PC-3 (cell line): Measurements from ENCODE around the gene ZFHX3.

Experiments
- EZH2 ChIP-seq: fragments of 300-600 bp; sonication (generic); IDR thresholded peaks from one replicate; pipeline ENCODE4 v1.6.1; 2017; ENCODE audit warnings: antibody characterized with exemption, mild to moderate bottlenecking, low read length; ENCODE audit not compliant: unreplicated experiment
- EZH2phosphoT487 ChIP-seq: fragments of 300-600 bp; sonication (generic); IDR thresholded peaks from 2 replicates; pipeline ENCODE4 v1.6.1; 2018; ENCODE audit warnings: mild to moderate bottlenecking, antibody characterized with exemption, low read length, borderline replicate concordance
- TF ChIP-seq, protein P1 (sequence below): fragments of 300-600 bp; sonication (generic); conservative IDR thresholded peaks from 2 replicates; pipeline ENCODE4 v1.5.1; 2017; ENCODE audit warnings: antibody characterized with exemption, low read depth, mild to moderate bottlenecking, low read length

DNA sequence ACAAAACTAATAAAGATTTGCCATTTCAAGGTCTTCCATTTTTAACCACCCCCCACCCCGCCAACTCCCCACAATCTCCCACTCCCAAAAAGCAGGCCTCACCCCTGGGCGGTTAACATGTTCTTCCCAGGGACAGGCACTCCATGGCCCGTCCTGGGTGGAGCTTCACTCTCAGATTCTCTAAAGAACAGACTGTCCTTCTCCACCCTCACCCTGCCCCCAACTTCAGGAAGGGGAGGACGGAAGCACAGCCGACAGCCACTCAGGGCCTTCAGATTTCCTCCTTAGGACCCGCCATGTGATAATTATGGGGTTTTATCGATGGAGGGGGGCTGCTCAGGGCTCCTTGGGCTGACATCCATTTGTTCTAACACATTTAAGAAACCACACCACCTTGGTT is 61.9 kb downstream of the ZFHX3 start:
- TF ChIP-seq EZH2 (no peak), EZH2phosphoT487 (no peak)
- TF ChIP-seq, protein P1, sequence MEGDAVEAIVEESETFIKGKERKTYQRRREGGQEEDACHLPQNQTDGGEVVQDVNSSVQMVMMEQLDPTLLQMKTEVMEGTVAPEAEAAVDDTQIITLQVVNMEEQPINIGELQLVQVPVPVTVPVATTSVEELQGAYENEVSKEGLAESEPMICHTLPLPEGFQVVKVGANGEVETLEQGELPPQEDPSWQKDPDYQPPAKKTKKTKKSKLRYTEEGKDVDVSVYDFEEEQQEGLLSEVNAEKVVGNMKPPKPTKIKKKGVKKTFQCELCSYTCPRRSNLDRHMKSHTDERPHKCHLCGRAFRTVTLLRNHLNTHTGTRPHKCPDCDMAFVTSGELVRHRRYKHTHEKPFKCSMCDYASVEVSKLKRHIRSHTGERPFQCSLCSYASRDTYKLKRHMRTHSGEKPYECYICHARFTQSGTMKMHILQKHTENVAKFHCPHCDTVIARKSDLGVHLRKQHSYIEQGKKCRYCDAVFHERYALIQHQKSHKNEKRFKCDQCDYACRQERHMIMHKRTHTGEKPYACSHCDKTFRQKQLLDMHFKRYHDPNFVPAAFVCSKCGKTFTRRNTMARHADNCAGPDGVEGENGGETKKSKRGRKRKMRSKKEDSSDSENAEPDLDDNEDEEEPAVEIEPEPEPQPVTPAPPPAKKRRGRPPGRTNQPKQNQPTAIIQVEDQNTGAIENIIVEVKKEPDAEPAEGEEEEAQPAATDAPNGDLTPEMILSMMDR = no peak
